H9 (cell line): ENCODE measurements around the gene DSCAM. TPM values are rescaled to one million over a fixed set of nuclear protein-coding genes. Genes with fewer than 3 reads are reported as not detected.

Experiments used
- DNase-seq: peaks from one replicate; pipeline ENCODE4 v3.0.0-alpha.2; 2017
- H2AFZ ChIP-seq: one replicate; pipeline ENCODE4 v1.6.1; 2013; ENCODE audit warnings: mild to moderate bottlenecking, low read length, control low read depth, moderate library complexity
- H2AK5ac ChIP-seq: 2 replicates; pipeline ENCODE4 v1.6.1; 2013; ENCODE audit warnings: low read length, control low read depth, mixed read lengths; ENCODE audit not compliant: insufficient read length
- H2BK120ac ChIP-seq: one replicate; pipeline ENCODE4 v1.6.1; 2013; ENCODE audit warnings: low read depth, mild to moderate bottlenecking, low read length, control low read depth, inconsistent platforms; ENCODE audit not compliant: poor library complexity, severe bottlenecking
- H2BK12ac ChIP-seq: 2 replicates; pipeline ENCODE4 v1.6.1; 2013; ENCODE audit warnings: low read length, control low read depth, mixed read lengths, low read depth; ENCODE audit not compliant: insufficient read length
- H2BK15ac ChIP-seq: 2 replicates; pipeline ENCODE4 v1.6.1; 2013; ENCODE audit warnings: low read depth, low read length, control low read depth
- H2BK20ac ChIP-seq: one replicate; pipeline ENCODE4 v1.6.1; 2013; ENCODE audit warnings: low read depth, mild to moderate bottlenecking, low read length, control low read depth, inconsistent platforms; ENCODE audit not compliant: poor library complexity, severe bottlenecking
- H2BK5ac ChIP-seq: 2 replicates; pipeline ENCODE4 v1.6.1; 2013; ENCODE audit warnings: low read length, control low read depth, mixed read lengths; ENCODE audit not compliant: insufficient read length
- H3K14ac ChIP-seq: 2 replicates; pipeline ENCODE4 v1.6.1; 2013; ENCODE audit warnings: low read length, control low read depth; ENCODE audit not compliant: insufficient read depth
- H3K18ac ChIP-seq: 2 replicates; pipeline ENCODE4 v1.6.1; 2013; ENCODE audit warnings: low read depth, mild to moderate bottlenecking, mixed read lengths, low read length, control low read depth; ENCODE audit not compliant: insufficient read length
- H3K23ac ChIP-seq: 2 replicates; pipeline ENCODE4 v1.6.1; 2013; ENCODE audit warnings: low read length, control low read depth, mixed read lengths, low read depth; ENCODE audit not compliant: insufficient read length
- H3K23me2 ChIP-seq: 2 replicates; pipeline ENCODE4 v1.6.1; 2013; ENCODE audit warnings: low read depth, mild to moderate bottlenecking, mixed read lengths, low read length, control low read depth; ENCODE audit not compliant: insufficient read length, poor library complexity, severe bottlenecking
- H3K27ac ChIP-seq: 2 replicates; pipeline ENCODE4 v1.5.1; 2013; ENCODE audit warnings: low read length, control low read depth, mixed read lengths, low read depth; ENCODE audit not compliant: insufficient read length
- H3K27me3 ChIP-seq: 2 replicates; pipeline ENCODE4 v1.6.1; 2013; ENCODE audit warnings: low read length, control low read depth, inconsistent platforms; ENCODE audit not compliant: insufficient read depth
- H3K4ac ChIP-seq: 2 replicates; pipeline ENCODE4 v1.6.1; 2013; ENCODE audit warnings: low read depth, mild to moderate bottlenecking, control low read depth, inconsistent platforms, low read length, moderate library complexity
- H3K4me1 ChIP-seq: 2 replicates; pipeline ENCODE4 v1.6.1; 2013; ENCODE audit warnings: low read length, control low read depth, inconsistent platforms; ENCODE audit not compliant: insufficient read depth
- H3K4me2 ChIP-seq: 2 replicates; pipeline ENCODE4 v1.6.1; 2013; ENCODE audit warnings: low read length, control low read depth, mixed read lengths; ENCODE audit not compliant: insufficient read length, insufficient read depth
- H3K56ac ChIP-seq: 2 replicates; pipeline ENCODE4 v1.6.1; 2013; ENCODE audit warnings: low read depth, mild to moderate bottlenecking, mixed read lengths, low read length, control low read depth; ENCODE audit not compliant: insufficient read length
- H3K79me1 ChIP-seq: 2 replicates; pipeline ENCODE4 v1.6.1; 2013; ENCODE audit warnings: low read depth, mild to moderate bottlenecking, moderate library complexity, low read length, control low read depth, inconsistent platforms; ENCODE audit not compliant: insufficient read depth, poor library complexity, severe bottlenecking
- H3K79me2 ChIP-seq: 2 replicates; pipeline ENCODE4 v1.6.1; 2013; ENCODE audit warnings: low read length, control low read depth, inconsistent platforms; ENCODE audit not compliant: insufficient read depth
- H3K9ac ChIP-seq: 2 replicates; pipeline ENCODE4 v1.6.1; 2013; ENCODE audit warnings: low read length, control low read depth, mixed read lengths; ENCODE audit not compliant: insufficient read length; ENCODE audit errors: extremely low read depth
- H3K9me3 ChIP-seq: one replicate; pipeline ENCODE4 v1.6.1; 2013; ENCODE audit warnings: low read depth, low read length, inconsistent platforms; ENCODE audit not compliant: control insufficient read depth
- H3T11ph ChIP-seq: one replicate; pipeline ENCODE4 v1.6.1; 2013; ENCODE audit warnings: mild to moderate bottlenecking, low read length, control low read depth, inconsistent platforms
- H4K20me1 ChIP-seq: one replicate; pipeline ENCODE4 v1.6.1; 2013; ENCODE audit not compliant: control insufficient read depth, insufficient read length, insufficient read depth
- H4K5ac ChIP-seq: 2 replicates; pipeline ENCODE4 v1.6.1; 2013; ENCODE audit warnings: low read depth, mild to moderate bottlenecking, mixed read lengths, low read length, control low read depth; ENCODE audit not compliant: insufficient read length
- H4K8ac ChIP-seq: replicated peaks from 2 replicates; pipeline ENCODE4 v1.6.1; 2013; ENCODE audit warnings: low read length, control low read depth, mixed read lengths, low read depth; ENCODE audit not compliant: insufficient read length
- H4K91ac ChIP-seq: 2 replicates; pipeline ENCODE4 v1.6.1; 2013; ENCODE audit warnings: low read depth, mild to moderate bottlenecking, moderate library complexity, mixed read lengths, low read length, control low read depth; ENCODE audit not compliant: insufficient read length
- H3K27ac Mint-ChIP-seq, 3 experiments: 2 replicates in 2 of 3; 3 replicates in 1 of 3; pipeline ENCODE4 v1.8.0; 2020 to 2021; ENCODE audit warnings: mixed read lengths in 3 of 3, mild to moderate bottlenecking in 1 of 3, moderate library complexity in 1 of 3
- H3K27me3 Mint-ChIP-seq: 2 replicates; pipeline ENCODE4 v1.8.0; 2021; ENCODE audit warnings: low read depth, mild to moderate bottlenecking, moderate library complexity, mixed read lengths
- H3K36me3 Mint-ChIP-seq, 3 experiments: 2 replicates in 2 of 3; 3 replicates in 1 of 3; pipeline ENCODE4 v1.8.0; 2020 to 2021; ENCODE audit warnings: low read depth in 3 of 3, mixed read lengths in 3 of 3; ENCODE audit not compliant: insufficient read depth in 1 of 3
- H3K4me1 Mint-ChIP-seq, 2 experiments: 2 replicates each; pipeline ENCODE4 v1.8.0; 2020; ENCODE audit warnings: mixed read lengths in 2 of 2
- H3K4me3 Mint-ChIP-seq, 2 experiments: 2 replicates in 1 of 2; 3 replicates in 1 of 2; pipeline ENCODE4 v1.8.0; 2020 to 2021; ENCODE audit warnings: mild to moderate bottlenecking in 2 of 2, mixed read lengths in 2 of 2, moderate library complexity in 1 of 2
- H3K9me3 Mint-ChIP-seq, 2 experiments: 2 replicates in 1 of 2; 3 replicates in 1 of 2; pipeline ENCODE4 v1.8.0; 2020; ENCODE audit warnings: mild to moderate bottlenecking in 2 of 2, mixed read lengths in 2 of 2, moderate library complexity in 1 of 2
- CTCF ChIP-seq: fragments of 200-600 bp; sonication (generic); conservative IDR thresholded peaks from 3 replicates; pipeline ENCODE4 v1.8.0; 2021; ENCODE audit warnings: antibody characterized with exemption, mild to moderate bottlenecking
- WGBS: extraction: QIAGEN DNeasy Blood & Tissue Kit; methylation state at CpG from one replicate; pipeline ENCODE4 v1.1.7; 2013; ENCODE audit warnings: missing lambda C conversion rate, low lambda C conversion rate, mixed read lengths; ENCODE audit not compliant: insufficient read length; ENCODE audit errors: extremely low coverage; 5-methylcytosine and 5-hydroxymethylcytosine counted together
- total RNA-seq: library from RNA; stranded (reverse); gene quantifications from 2 replicates; pipeline ENCODE4 v1.2.1, GENCODE V29; 2021

DSCAM gene
- total RNA-seq, 1 experiment from 2014 or later = 0.17 TPM

DNA sequence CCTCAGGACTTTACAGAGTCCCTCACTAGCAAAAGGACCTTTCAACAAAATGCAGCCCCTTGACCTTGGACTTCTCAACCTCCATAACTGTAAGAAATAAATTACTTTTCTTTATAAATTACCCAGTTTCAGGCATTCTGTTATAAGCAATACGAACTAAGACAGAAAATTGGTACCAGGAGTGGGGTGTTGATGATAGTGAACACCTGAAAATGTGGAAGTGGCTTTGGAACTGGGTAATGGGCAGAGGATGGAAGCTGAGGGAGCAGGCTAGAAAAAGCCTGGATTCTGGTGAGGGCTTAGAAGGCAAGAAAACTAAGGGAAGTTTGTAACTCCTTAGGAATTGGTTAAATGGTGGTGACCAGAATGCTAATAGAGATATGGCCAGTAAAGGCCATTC is 46.8 kb downstream of the DSCAM start:
- no CpG with 5 or more reads among the region's 1 CpG for WGBS

More for the DNA sequence above, 46.8 kb downstream of the DSCAM start:
- Histone ChIP-seq H3K56ac (no peak overlapping the region), H4K8ac (no peak overlapping the region), H3K9me3 (peaks cover 17% of the 10 kb centered on the region), H3K4me2 (no peak overlapping the region), H4K91ac (no peak overlapping the region), H3T11ph (no peak overlapping the region), H2AFZ (no peak overlapping the region), H3K79me2 (no peaks in the 10 kb centered on the region), H2BK120ac (no peak overlapping the region), H2AK5ac (no peak overlapping the region), H3K9ac (no peak overlapping the region), H3K27me3 (no peaks in the 10 kb centered on the region), H3K4ac (no peak overlapping the region), H2BK15ac (no peak overlapping the region), H4K5ac (no peak overlapping the region), H3K23ac (no peak overlapping the region), H2BK20ac (no peak overlapping the region), H3K23me2 (no peaks in the 10 kb centered on the region), H4K20me1 (no peaks in the 10 kb centered on the region), H2BK12ac (no peak overlapping the region), H3K4me1 (no peaks in the 10 kb centered on the region), H3K79me1 (no peaks in the 10 kb centered on the region), H2BK5ac (no peak overlapping the region), H3K14ac (no peak overlapping the region), H3K18ac (no peak overlapping the region), H3K27ac (no peak overlapping the region)
- Mint-ChIP-seq H3K27ac (no peak overlapping the region), H3K36me3 (peaks cover 5 to 30% (median 6%) of the 10 kb centered on the region in 3 experiments), H3K4me3 (no peak overlapping the region), H3K27me3 (no peaks in the 10 kb centered on the region), H3K4me1 (no peaks in the 10 kb centered on the region; a peak in 1 of 4 replicates), H3K9me3 (peaks cover 39 to 41% of the 10 kb centered on the region in 2 experiments)
- no peak for DNase-seq
- TF ChIP-seq CTCF = no peak
